Smooth muscle cell (in vitro differentiated cells): Measurements from ENCODE around the gene TIMP3. TPM values are rescaled to one million over a fixed set of nuclear protein-coding genes. Genes with fewer than 3 reads are reported as not detected.

Experiments used
- DNase-seq: peaks from one replicate; lab custom pipeline; 2025; ENCODE audit not compliant: unreplicated experiment; lab: John Stamatoyannopoulos, UW
- H2AFZ ChIP-seq: fragments of 200-600 bp; sonication (generic); 2 replicates; pipeline ENCODE4 v1.6.0; 2016; ENCODE audit warnings: antibody characterized with exemption, low read depth, mild to moderate bottlenecking
- H3F3A ChIP-seq: fragments of 200-600 bp; sonication (generic); 2 replicates; pipeline ENCODE4 v1.6.0; 2017; ENCODE audit warnings: antibody characterized with exemption, low read depth
- H3K27ac ChIP-seq: fragments of 200-600 bp; sonication (generic); 2 replicates; pipeline ENCODE4 v1.5.1; 2016; ENCODE audit warnings: low read depth, mild to moderate bottlenecking
- H3K27me3 ChIP-seq: fragments of 200-600 bp; sonication (generic); 2 replicates; pipeline ENCODE4 v1.6.1; 2016; ENCODE audit warnings: low read depth, mild to moderate bottlenecking
- H3K36me3 ChIP-seq: fragments of 200-600 bp; sonication (generic); 2 replicates; pipeline ENCODE4 v1.5.1; 2016; ENCODE audit warnings: low read depth
- H3K4me1 ChIP-seq: fragments of 200-600 bp; sonication (generic); 2 replicates; pipeline ENCODE4 v1.5.1; 2016; ENCODE audit warnings: low read depth
- H3K4me2 ChIP-seq: fragments of 200-600 bp; sonication (generic); 2 replicates; pipeline ENCODE4 v1.6.0; 2016; ENCODE audit warnings: mild to moderate bottlenecking
- H3K4me3 ChIP-seq: fragments of 200-600 bp; sonication (generic); 2 replicates; pipeline ENCODE4 v1.5.1; 2016; ENCODE audit warnings: mild to moderate bottlenecking
- H3K79me2 ChIP-seq: fragments of 200-600 bp; sonication (generic); 2 replicates; pipeline ENCODE4 v1.6.0; 2016; ENCODE audit warnings: low read depth, mild to moderate bottlenecking
- H3K9ac ChIP-seq: fragments of 200-600 bp; sonication (generic); 2 replicates; pipeline ENCODE4 v1.6.0; 2016; ENCODE audit warnings: low read depth
- H3K9me3 ChIP-seq: fragments of 200-600 bp; sonication (generic); replicated peaks from 2 replicates; pipeline ENCODE4 v1.5.1; 2016; ENCODE audit warnings: low read depth
- H4K20me1 ChIP-seq: fragments of 200-600 bp; sonication (generic); 2 replicates; pipeline ENCODE4 v1.6.0; 2016; ENCODE audit warnings: low read depth
- WGBS: methylation state at CpG from one replicate; pipeline ENCODE4 v1.1.7; 2016; ENCODE audit warnings: low lambda C conversion rate; 5-methylcytosine and 5-hydroxymethylcytosine counted together
- polyA plus RNA-seq: library from polyadenylated mRNA; unstranded; fragments of >200 nt; fragmentation: Nextera tagmentation; extraction: Ambion mirVana; gene quantifications from 2 replicates; pipeline ENCODE4 v1.2.1, GENCODE V29; 2016
- total RNA-seq: library from RNA; depleted of rRNA; stranded (reverse); fragments of >200 nt; gene quantifications from 2 replicates; pipeline ENCODE4 v1.2.3, GENCODE V29; 2014
- TF ChIP-seq, protein P1 (sequence below): fragments of 200-600 bp; sonication (generic); IDR thresholded peaks from 2 replicates; pipeline ENCODE4 v1.5.1; 2017; ENCODE audit warnings: borderline replicate concordance, mild to moderate bottlenecking, antibody characterized with exemption; ENCODE audit not compliant: insufficient read depth, poor library complexity, severe bottlenecking

Gene TIMP3
- total and polyA plus RNA-seq, 2 experiments from 2014 or later, result 3,210 to 3,942 TPM

DNA sequence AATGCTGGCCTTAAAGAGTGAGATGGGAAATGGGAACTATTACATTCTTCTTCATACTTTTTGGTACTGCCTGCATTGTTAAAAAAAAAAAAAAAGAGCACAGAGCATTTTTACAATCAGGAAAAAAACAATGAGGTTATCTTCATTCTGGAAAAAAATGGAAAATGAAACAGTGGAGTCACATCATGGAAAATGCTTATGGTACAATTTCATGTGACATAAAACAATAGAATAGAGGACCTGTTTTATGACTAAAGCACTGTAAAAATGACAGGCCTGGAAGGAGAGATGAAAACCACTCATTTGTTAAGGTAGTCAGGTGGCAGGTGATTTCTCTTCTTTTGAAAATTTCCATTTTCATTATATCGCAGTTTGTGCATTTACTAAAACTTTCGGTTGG lies 75.0 kb downstream of the TIMP3 start:
- no peaks in the 10 kb centered on the region for H3K27me3 ChIP-seq
- H2AFZ ChIP-seq, result no peak overlapping the region
- H3K79me2 ChIP-seq, result no peaks in the 10 kb centered on the region
- 97% methylated on average over 2 of the region's 2 CpGs for WGBS
- H3K4me1 ChIP-seq, result no peaks in the 10 kb centered on the region
- no peak overlapping the region for H3K4me3 ChIP-seq
- H3K9me3 ChIP-seq, result no peaks in the 10 kb centered on the region
- TF ChIP-seq, protein P1, sequence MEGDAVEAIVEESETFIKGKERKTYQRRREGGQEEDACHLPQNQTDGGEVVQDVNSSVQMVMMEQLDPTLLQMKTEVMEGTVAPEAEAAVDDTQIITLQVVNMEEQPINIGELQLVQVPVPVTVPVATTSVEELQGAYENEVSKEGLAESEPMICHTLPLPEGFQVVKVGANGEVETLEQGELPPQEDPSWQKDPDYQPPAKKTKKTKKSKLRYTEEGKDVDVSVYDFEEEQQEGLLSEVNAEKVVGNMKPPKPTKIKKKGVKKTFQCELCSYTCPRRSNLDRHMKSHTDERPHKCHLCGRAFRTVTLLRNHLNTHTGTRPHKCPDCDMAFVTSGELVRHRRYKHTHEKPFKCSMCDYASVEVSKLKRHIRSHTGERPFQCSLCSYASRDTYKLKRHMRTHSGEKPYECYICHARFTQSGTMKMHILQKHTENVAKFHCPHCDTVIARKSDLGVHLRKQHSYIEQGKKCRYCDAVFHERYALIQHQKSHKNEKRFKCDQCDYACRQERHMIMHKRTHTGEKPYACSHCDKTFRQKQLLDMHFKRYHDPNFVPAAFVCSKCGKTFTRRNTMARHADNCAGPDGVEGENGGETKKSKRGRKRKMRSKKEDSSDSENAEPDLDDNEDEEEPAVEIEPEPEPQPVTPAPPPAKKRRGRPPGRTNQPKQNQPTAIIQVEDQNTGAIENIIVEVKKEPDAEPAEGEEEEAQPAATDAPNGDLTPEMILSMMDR, result no peak
- no peak overlapping the region for H3K9ac ChIP-seq
- H3K27ac ChIP-seq, result no peak overlapping the region
- no peaks in the 10 kb centered on the region for H3K36me3 ChIP-seq
- DNase-seq, result no peak
- H3K4me2 ChIP-seq, result no peak overlapping the region
- H3F3A ChIP-seq, result peaks cover 10% of the 10 kb centered on the region
- H4K20me1 ChIP-seq, result peaks cover 7% of the 10 kb centered on the region

DNA sequence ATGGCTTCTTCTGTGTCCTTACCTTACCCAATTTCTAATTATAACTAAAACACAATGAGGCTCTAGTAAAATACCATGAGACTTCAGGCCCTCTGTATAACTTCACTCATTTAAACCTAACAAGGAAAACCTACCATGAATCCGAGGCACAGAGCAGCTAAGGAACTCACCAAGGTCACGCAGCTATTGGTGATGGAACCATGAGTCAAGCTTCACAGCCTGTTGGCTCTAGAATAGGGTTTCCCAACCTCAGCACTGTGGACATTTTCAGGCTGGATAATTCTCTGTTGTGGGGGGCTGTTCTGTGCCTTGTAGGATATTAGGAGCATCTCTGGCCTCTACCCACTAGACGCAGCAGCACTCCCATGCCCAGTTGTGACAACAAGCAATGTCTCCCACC lies 75.7 kb downstream of the TIMP3 start:
- Histone ChIP-seq H3K27ac (no peak overlapping the region), H3K9me3 (no peaks in the 10 kb centered on the region), H3K4me3 (no peak overlapping the region), H2AFZ (no peak overlapping the region), H3K4me2 (no peak overlapping the region), H3K4me1 (no peaks in the 10 kb centered on the region), H3K79me2 (no peaks in the 10 kb centered on the region), H3K27me3 (no peaks in the 10 kb centered on the region), H3K9ac (no peak overlapping the region), H3K36me3 (no peaks in the 10 kb centered on the region), H3F3A (peaks cover 11% of the 10 kb centered on the region), H4K20me1 (peaks cover 7% of the 10 kb centered on the region)
- DNase-seq, result no peak
- TF ChIP-seq, protein P1, result no peak
- WGBS, result 95% methylated on average over 3 of the region's 3 CpGs

DNA sequence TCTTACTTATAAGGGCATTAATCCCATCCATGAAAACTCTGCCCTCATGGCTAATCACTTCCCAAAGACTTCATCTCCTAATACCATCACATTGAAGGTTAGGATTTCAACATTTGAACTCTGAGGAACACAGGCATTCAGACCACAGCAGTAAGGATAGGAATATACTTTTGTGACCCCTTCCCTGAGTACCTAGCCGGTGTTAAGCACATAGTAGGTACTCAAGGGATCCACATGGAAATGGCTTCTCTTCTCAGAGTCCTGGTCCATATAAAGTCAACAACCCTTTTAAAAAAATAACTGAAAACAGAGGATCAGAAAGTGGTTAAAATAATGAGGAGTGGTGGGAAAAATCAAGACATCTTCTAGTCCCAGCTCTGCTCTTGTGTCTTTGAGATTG lies 78.0 kb downstream of the TIMP3 start:
- Histone ChIP-seq H3K4me3 (no peak overlapping the region), H3K36me3 (no peaks in the 10 kb centered on the region), H3K9me3 (no peaks in the 10 kb centered on the region), H3K4me1 (no peaks in the 10 kb centered on the region), H3F3A (peaks cover 11% of the 10 kb centered on the region), H3K9ac (no peak overlapping the region), H3K27ac (no peak overlapping the region), H3K4me2 (no peak overlapping the region), H3K27me3 (no peaks in the 10 kb centered on the region), H2AFZ (no peak overlapping the region), H3K79me2 (no peaks in the 10 kb centered on the region), H4K20me1 (peaks cover 7% of the 10 kb centered on the region)
- 45% methylated on average over 1 of the region's 1 CpG for whole genome bisulfite sequencing
- DNase-seq, result no peak
- TF ChIP-seq, protein P1, result no peak

DNA sequence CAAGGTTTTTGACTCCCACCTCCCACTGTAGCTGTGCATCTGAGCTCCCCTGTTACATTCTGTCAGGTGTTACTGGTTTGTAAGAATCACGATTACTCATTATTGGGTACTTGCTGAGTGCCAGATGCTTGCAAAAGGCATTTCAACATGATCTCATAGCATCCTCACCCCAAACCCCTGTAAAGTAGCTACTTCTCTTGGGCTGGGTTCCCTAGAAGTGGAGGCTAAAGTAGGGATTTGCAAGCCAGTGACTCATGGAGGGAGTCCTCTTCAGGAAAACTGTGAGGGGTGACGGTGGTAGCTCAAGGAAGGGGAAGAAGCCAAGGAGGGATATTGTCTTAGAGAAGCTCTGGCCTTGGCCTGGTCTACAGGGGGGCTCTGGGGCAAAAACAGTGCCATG lies 78.6 kb downstream of the TIMP3 start:
- Histone ChIP-seq H3K4me1 (no peaks in the 10 kb centered on the region), H3K36me3 (no peaks in the 10 kb centered on the region), H2AFZ (no peak overlapping the region), H3K9me3 (no peaks in the 10 kb centered on the region), H4K20me1 (peaks cover 7% of the 10 kb centered on the region), H3K27ac (no peak overlapping the region), H3F3A (peaks cover 11% of the 10 kb centered on the region), H3K4me2 (no peak overlapping the region), H3K27me3 (no peaks in the 10 kb centered on the region), H3K79me2 (no peaks in the 10 kb centered on the region), H3K9ac (no peak overlapping the region), H3K4me3 (no peak overlapping the region)
- WGBS, result 13% methylated on average over 2 of the region's 2 CpGs
- TF ChIP-seq, protein P1, result no peak
- no peak for DNase-seq
